ENCODE results near the gene CLTCL1. TPM values are rescaled to one million over a fixed set of nuclear protein-coding genes. Genes with fewer than 3 reads are reported as not detected.

Gene CLTCL1
- total RNA-seq, 2 experiments from 2014 or later, result 0.68 to 1.2 TPM

GRCh38 chr22:19131685-19132015 lies 159.9 kb downstream of the CLTCL1 start:
- ATAC-seq (no peak), DNase-seq (no peak)
- Mint-ChIP-seq H3K27ac (no peak overlapping the region), H3K27me3 (no peaks in the 10 kb centered on the region), H3K9me3 (ENCODE audit: low read depth) (no peaks in the 10 kb centered on the region), H3K36me3 (peaks cover 12% of the 10 kb centered on the region), H3K4me1 (no peaks in the 10 kb centered on the region), H3K4me3 (no peak overlapping the region)
- CTCF ChIA-PET, result no interaction called here

DNA sequence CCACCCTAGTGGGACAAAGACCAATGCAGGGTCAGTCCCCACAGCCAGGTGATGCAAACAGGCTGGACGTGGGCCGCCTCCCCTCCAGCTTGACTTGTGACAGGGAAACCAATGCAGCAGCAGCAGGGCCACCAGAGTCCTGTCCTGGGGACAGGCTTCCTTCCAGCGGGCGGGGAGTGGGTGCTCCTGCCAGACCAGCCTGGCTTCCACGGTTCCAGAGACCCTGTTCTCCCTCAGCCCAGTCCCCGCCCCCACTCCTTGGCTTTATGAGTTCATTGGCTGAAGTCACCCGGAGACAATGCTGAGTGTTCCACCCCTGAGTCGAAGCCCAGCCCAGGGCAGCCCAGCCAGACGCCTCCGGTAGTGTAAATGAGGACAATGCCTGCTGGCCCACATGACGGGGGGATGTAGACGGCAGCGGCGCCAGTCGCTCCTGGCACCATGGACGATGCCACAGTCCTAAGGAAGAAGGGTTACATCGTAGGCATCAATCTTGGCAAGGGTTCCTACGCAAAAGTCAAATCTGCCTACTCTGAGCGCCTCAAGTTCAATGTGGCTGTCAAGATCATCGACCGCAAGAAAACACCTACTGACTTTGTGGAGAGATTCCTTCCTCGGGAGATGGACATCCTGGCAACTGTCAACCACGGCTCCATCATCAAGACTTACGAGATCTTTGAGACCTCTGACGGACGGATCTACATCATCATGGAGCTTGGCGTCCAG lies 160.4 kb downstream of the CLTCL1 start, which contains the start of gene TSSK2:
TSSK2 (plus strand) TSS at position 350 of the 726 bp plus-strand sequence; CDS start at position 442, 92 bp downstream.
- peaks cover 8% of the 10 kb centered on the region for H3K36me3 Mint-ChIP-seq
- ATAC-seq, result no peak
- no peak within 1 kb of the TSS for H3K27ac Mint-ChIP-seq
- no peaks in the 10 kb centered on the region for H3K27me3 Mint-ChIP-seq
- CTCF ChIA-PET, result no interaction called here
- no peak for DNase-seq
- no peaks in the 10 kb centered on the region for H3K9me3 Mint-ChIP-seq (ENCODE audit: low read depth)
- no peak within 1 kb of the TSS for H3K4me3 Mint-ChIP-seq
- no peaks in the 10 kb centered on the region for H3K4me1 Mint-ChIP-seq

DNA sequence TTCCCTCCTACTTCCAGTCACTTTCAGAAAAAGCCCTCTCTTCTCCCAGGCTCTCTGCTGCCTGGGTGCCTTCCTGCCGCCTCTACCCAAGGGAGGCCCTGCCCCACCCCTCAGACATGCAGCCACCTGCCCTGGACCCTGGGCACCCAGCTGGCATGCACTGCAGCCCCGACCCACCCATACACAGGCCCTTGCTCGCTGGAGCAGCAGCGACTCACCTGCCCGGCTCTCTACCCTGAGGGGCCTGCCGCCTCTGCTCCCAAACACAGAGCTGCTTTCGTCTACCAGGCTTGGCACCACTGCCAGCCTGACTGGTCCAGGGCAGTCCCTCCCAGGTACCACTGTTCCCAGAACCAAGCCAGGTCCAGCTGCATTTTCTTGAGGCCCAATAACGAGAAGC lies 161.6 kb downstream of the CLTCL1 start:
- Mint-ChIP-seq H3K9me3 (ENCODE audit: low read depth) (no peaks in the 10 kb centered on the region), H3K36me3 (peaks cover 2% of the 10 kb centered on the region), H3K4me3 (no peak overlapping the region), H3K27me3 (no peaks in the 10 kb centered on the region), H3K4me1 (no peaks in the 10 kb centered on the region), H3K27ac (no peak overlapping the region)
- ATAC-seq (no peak), DNase-seq (no peak)
- CTCF ChIA-PET, result no interaction called here

Other genes with a start within 250 kb of the CLTCL1 start
- 10 to 100 TPM; 27.8 TPM for gene DGCR2, start 169.3 kb downstream of the CLTCL1 start, total RNA-seq
- gene TSSK2, start 160.4 kb downstream of the CLTCL1 start, total RNA-seq, result not detected
- gene ESS2, start 147.1 kb downstream of the CLTCL1 start, total RNA-seq, result 10 to 100 TPM; 19.8 to 21.4 TPM
- gene GSC2, start 141.4 kb downstream of the CLTCL1 start, total RNA-seq, result not detected
- gene SLC25A1, start 113.0 kb downstream of the CLTCL1 start, total RNA-seq, result 10 to 100 TPM; 60.6 to 68.1 TPM
- gene HIRA, start 140.0 kb upstream of the CLTCL1 start, total RNA-seq, result 10 to 100 TPM; 57.8 to 67.0 TPM
- 10 to 100 TPM; 27.0 to 32.4 TPM for gene MRPL40, start 140.8 kb upstream of the CLTCL1 start, total RNA-seq
- gene C22orf39, start 156.0 kb upstream of the CLTCL1 start, total RNA-seq, result 10 to 100 TPM; 31.1 to 36.4 TPM
- 100 to 1,000 TPM in 1 of 2 experiments, 10 to 100 TPM in 1; 80.1 to 111 TPM for gene UFD1, start 187.5 kb upstream of the CLTCL1 start, total RNA-seq
- gene CDC45, start 188.2 kb upstream of the CLTCL1 start, total RNA-seq, result 100 to 1,000 TPM in 1 of 2 experiments, 10 to 100 TPM in 1; 94.8 to 104 TPM
- gene CLDN5, start 232.7 kb upstream of the CLTCL1 start, total RNA-seq, result not detected